ENCODE results near the gene DHX32. TPM values are rescaled to one million over a fixed set of nuclear protein-coding genes. Genes with fewer than 3 reads are reported as not detected.

Gene DHX32
- polyA plus RNA-seq, 1 donor (not counting 4 experiments of a cell fraction or from before 2014, with no cell fraction given): 48.3 TPM

GRCh38 chr10:125828311-125828710 lies 52.8 kb downstream of the DHX32 start:
- no peaks in the 10 kb centered on the region for H4K20me1 ChIP-seq (ENCODE audit: control insufficient read depth, extremely low read depth, insufficient read depth, low read length)
- no peaks in the 10 kb centered on the region for H3K9me3 ChIP-seq (ENCODE audit: control insufficient read depth, low read depth, low read length)
- no peaks in the 10 kb centered on the region for H3K27me3 ChIP-seq (ENCODE audit: control insufficient read depth, extremely low read depth, insufficient read depth, low read length)
- no peak for TF ChIP-seq EZH2 (IDR thresholded peaks at IDR 0.05; ENCODE audit: low read length)
- TF ChIP-seq, protein P1, sequence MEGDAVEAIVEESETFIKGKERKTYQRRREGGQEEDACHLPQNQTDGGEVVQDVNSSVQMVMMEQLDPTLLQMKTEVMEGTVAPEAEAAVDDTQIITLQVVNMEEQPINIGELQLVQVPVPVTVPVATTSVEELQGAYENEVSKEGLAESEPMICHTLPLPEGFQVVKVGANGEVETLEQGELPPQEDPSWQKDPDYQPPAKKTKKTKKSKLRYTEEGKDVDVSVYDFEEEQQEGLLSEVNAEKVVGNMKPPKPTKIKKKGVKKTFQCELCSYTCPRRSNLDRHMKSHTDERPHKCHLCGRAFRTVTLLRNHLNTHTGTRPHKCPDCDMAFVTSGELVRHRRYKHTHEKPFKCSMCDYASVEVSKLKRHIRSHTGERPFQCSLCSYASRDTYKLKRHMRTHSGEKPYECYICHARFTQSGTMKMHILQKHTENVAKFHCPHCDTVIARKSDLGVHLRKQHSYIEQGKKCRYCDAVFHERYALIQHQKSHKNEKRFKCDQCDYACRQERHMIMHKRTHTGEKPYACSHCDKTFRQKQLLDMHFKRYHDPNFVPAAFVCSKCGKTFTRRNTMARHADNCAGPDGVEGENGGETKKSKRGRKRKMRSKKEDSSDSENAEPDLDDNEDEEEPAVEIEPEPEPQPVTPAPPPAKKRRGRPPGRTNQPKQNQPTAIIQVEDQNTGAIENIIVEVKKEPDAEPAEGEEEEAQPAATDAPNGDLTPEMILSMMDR (optimal IDR thresholded peaks at IDR 0.05 in 1 of 3, IDR thresholded peaks at IDR 0.05 in 1 of 3, conservative IDR thresholded peaks at IDR 0.05 in 1 of 3; ENCODE audit: extremely low read depth in 1 of 3, insufficient read depth in 2 of 3, low read length in 3 of 3): no peak
- peaks cover 16% of the 10 kb centered on the region for H3K4me1 ChIP-seq (ENCODE audit: control insufficient read depth, extremely low read depth, insufficient read depth, low read length)
- H3K4me2 ChIP-seq (ENCODE audit: control insufficient read depth, extremely low read depth, insufficient read depth, low read depth, low read length): no peak overlapping the region
- H2AFZ ChIP-seq (ENCODE audit: control insufficient read depth, low read length): no peak overlapping the region
- H3K36me3 ChIP-seq (ENCODE audit: control insufficient read depth in 2 of 2, extremely low read depth in 1 of 2, insufficient read depth in 2 of 2, low read length in 2 of 2): peaks cover 23 to 38% of the 10 kb centered on the region in 2 experiments
- peaks cover 51% of the 10 kb centered on the region for H3K79me2 ChIP-seq (ENCODE audit: control insufficient read depth, insufficient read depth, low read length)
- no peak for FAIRE-seq
- H3K9ac ChIP-seq (ENCODE audit: control insufficient read depth, extremely low read depth, insufficient read depth, low read length): no peak overlapping the region
- DNase-seq (ENCODE audit: low read depth, low spot score): no peak
- no peak overlapping the region for H3K27ac ChIP-seq (ENCODE audit: control insufficient read depth, insufficient read depth, low read length)
- no peak overlapping the region for H3K4me3 ChIP-seq (ENCODE audit: control insufficient read depth in 2 of 3, extremely low read depth in 1 of 3, insufficient read depth in 2 of 3, low read depth in 1 of 3, low read length in 3 of 3)
- dilution Hi-C loops (cut with MboI; ENCODE audit: extremely low pct_ligation_motif_present, low sequenced_read_pairs): no loop called here
- H3K9me1 ChIP-seq (ENCODE audit: control insufficient read depth, extremely low read depth, insufficient read depth, low read length): no peaks in the 10 kb centered on the region

- H3K9me1 ChIP-seq (ENCODE audit: control insufficient read depth, extremely low read depth, insufficient read depth, low read length): no peaks in the 10 kb centered on the region
- no peaks in the 10 kb centered on the region for H3K9me3 ChIP-seq (ENCODE audit: control insufficient read depth, low read depth, low read length)
- peaks cover 59% of the 10 kb centered on the region for H3K79me2 ChIP-seq (ENCODE audit: control insufficient read depth, insufficient read depth, low read length)
- TF ChIP-seq, protein P1 (optimal IDR thresholded peaks at IDR 0.05 in 1 of 3, IDR thresholded peaks at IDR 0.05 in 1 of 3, conservative IDR thresholded peaks at IDR 0.05 in 1 of 3; ENCODE audit: extremely low read depth in 1 of 3, insufficient read depth in 2 of 3, low read length in 3 of 3): no peak
- TF ChIP-seq EZH2 (IDR thresholded peaks at IDR 0.05; ENCODE audit: low read length): no peak
- peaks cover 18 to 26% of the 10 kb centered on the region in 2 experiments for H3K36me3 ChIP-seq (ENCODE audit: control insufficient read depth in 2 of 2, extremely low read depth in 1 of 2, insufficient read depth in 2 of 2, low read length in 2 of 2)
- H3K27ac ChIP-seq (ENCODE audit: control insufficient read depth, insufficient read depth, low read length): no peak overlapping the region
- H3K27me3 ChIP-seq (ENCODE audit: control insufficient read depth, extremely low read depth, insufficient read depth, low read length): no peaks in the 10 kb centered on the region
- no peak overlapping the region for H2AFZ ChIP-seq (ENCODE audit: control insufficient read depth, low read length)
- DNase-seq (ENCODE audit: low read depth, low spot score) (no peak), FAIRE-seq (no peak)
- no peaks in the 10 kb centered on the region for H4K20me1 ChIP-seq (ENCODE audit: control insufficient read depth, extremely low read depth, insufficient read depth, low read length)
- H3K4me1 ChIP-seq (ENCODE audit: control insufficient read depth, extremely low read depth, insufficient read depth, low read length): peaks cover 16% of the 10 kb centered on the region
- H3K4me2 ChIP-seq (ENCODE audit: control insufficient read depth, extremely low read depth, insufficient read depth, low read depth, low read length): no peak overlapping the region
- dilution Hi-C loops (cut with MboI; ENCODE audit: extremely low pct_ligation_motif_present, low sequenced_read_pairs): no loop called here
- no peak overlapping the region for H3K9ac ChIP-seq (ENCODE audit: control insufficient read depth, extremely low read depth, insufficient read depth, low read length)
- H3K4me3 ChIP-seq (ENCODE audit: control insufficient read depth in 2 of 3, extremely low read depth in 1 of 3, insufficient read depth in 2 of 3, low read depth in 1 of 3, low read length in 3 of 3): no peak overlapping the region
Measured at GRCh38 chr10:125827133-125827532, 54.0 kb downstream of the DHX32 start.
